HCT116 (cell line): ENCODE measurements around the gene NPIPB2. TPM values are rescaled to one million over a fixed set of nuclear protein-coding genes. Genes with fewer than 3 reads are reported as not detected.

Experiments used
- ATAC-seq: fragments of 200-7000 bp; cut with Tn5 transposase; 2 replicates; pipeline ENCODE4 v1.9.1; 2020; ENCODE audit warnings: mild to moderate bottlenecking, moderate library complexity
- BruUV-seq: library from RNA; stranded (reverse); fragments of 400-500 nt; replicated peaks from 2 replicates; lab custom pipeline; 2021; lab: Mats Ljungman, UMichigan
- CTCF ChIA-PET: fragments of 300-600 bp; sonication (Branson Sonifier 250); formaldehyde crosslinking; loops from one replicate; lab custom pipeline; 2021; ENCODE audit warnings: antibody characterized with exemption; lab: Charles Lee
- POLR2A ChIA-PET: fragments of 300-600, 350-600 bp; sonication (Branson Sonifier 250); formaldehyde crosslinking; loops from one replicate; lab custom pipeline; 2021; ENCODE audit warnings: antibody characterized with exemption; lab: Charles Lee
- RAD21 ChIA-PET, 2 experiments: fragments of 300-600 bp; sonication (Branson Sonifier 250); formaldehyde crosslinking; loops; one replicate each; lab custom pipeline; 2023; ENCODE audit warnings: low total read pairs in 2 of 2; ENCODE audit not compliant: uncharacterized antibody in 2 of 2, unreplicated experiment in 2 of 2, low non-redundant PET in 1 of 2; lab: Charles Lee
- DNase-seq: peaks from one replicate; pipeline ENCODE4 v3.0.0-alpha.2; 2010; ENCODE audit warnings: low read depth, low spot score
- H2AFZ ChIP-seq: fragments of 200-600 bp; shearing (Covaris generic), sonication (generic); 2 replicates; pipeline ENCODE4 v1.6.1; 2017; ENCODE audit warnings: low read depth, mixed run types, mixed read lengths, antibody characterized with exemption, low read length; ENCODE audit not compliant: poor library complexity, severe bottlenecking
- H3K27ac ChIP-seq: 2 replicates; pipeline ENCODE4 v1.5.1; 2012; ENCODE audit warnings: low read depth, low read length
- H3K27me3 ChIP-seq: fragments of 200-600 bp; sonication (generic); 2 replicates; pipeline ENCODE4 v1.6.1; 2016; ENCODE audit warnings: mixed run types, low read length, mixed read lengths; ENCODE audit not compliant: insufficient read depth
- H3K36me3 ChIP-seq, 2 experiments: fragments of 200-500 bp in 1 of 2; fragments of 200-600 bp in 1 of 2; sonication (Bioruptor generic) in 1 of 2; sonication (generic) in 1 of 2; 2 replicates each; pipeline versions ENCODE4 v1.5.1 to v1.6.1; 2014 to 2016; ENCODE audit warnings: low read length in 2 of 2, inconsistent platforms in 1 of 2, mixed read lengths in 1 of 2, mixed run types in 1 of 2; ENCODE audit not compliant: insufficient read depth in 2 of 2, control insufficient read depth in 1 of 2
- H3K4me1 ChIP-seq, 2 experiments: fragments of 200-600 bp in 1 of 2; sonication (generic) in 1 of 2; 2 replicates each; pipeline versions ENCODE4 v1.5.1 to v1.6.1; 2012 to 2017; ENCODE audit warnings: low read length in 2 of 2, inconsistent platforms in 1 of 2, mild to moderate bottlenecking in 1 of 2, mixed read lengths in 1 of 2, mixed run types in 1 of 2, moderate library complexity in 1 of 2; ENCODE audit not compliant: insufficient read depth in 2 of 2, control insufficient read depth in 1 of 2
- H3K4me2 ChIP-seq: fragments of 200-600 bp; sonication (generic); 2 replicates; pipeline ENCODE4 v1.6.1; 2017; ENCODE audit warnings: mixed run types, low read length, mixed read lengths
- H3K4me3 ChIP-seq, 2 experiments: fragments of 200-600 bp in 1 of 2; sonication (generic) in 1 of 2; replicated peaks in 1 of 2; 2 replicates each; pipeline ENCODE4 v1.5.1; 2011 to 2016; ENCODE audit warnings: low read length in 2 of 2, control low read depth in 1 of 2, low read depth in 1 of 2, mild to moderate bottlenecking in 1 of 2, mixed read lengths in 1 of 2, mixed run types in 1 of 2
- H3K79me2 ChIP-seq: fragments of 200-600 bp; sonication (generic); 2 replicates; pipeline ENCODE4 v1.6.1; 2017; ENCODE audit warnings: mild to moderate bottlenecking, mixed run types, low read length, moderate library complexity, mixed read lengths; ENCODE audit not compliant: insufficient read depth
- H3K9ac ChIP-seq: fragments of 200-600 bp; sonication (generic); 2 replicates; pipeline ENCODE4 v1.6.1; 2016; ENCODE audit warnings: low read length, mixed read lengths
- H3K9me2 ChIP-seq: fragments of 200-600 bp; sonication (generic), shearing (Covaris generic); 2 replicates; pipeline ENCODE4 v1.6.1; 2017; ENCODE audit warnings: mixed run types, mild to moderate bottlenecking, moderate library complexity; ENCODE audit not compliant: insufficient read depth
- H3K9me3 ChIP-seq, 2 experiments: fragments of 200-500 bp in 1 of 2; fragments of 200-600 bp in 1 of 2; sonication (Bioruptor generic) in 1 of 2; sonication (generic) in 1 of 2; 2 replicates each; pipeline ENCODE4 v1.6.1; 2014 to 2017; ENCODE audit warnings: low read length in 2 of 2, mixed read lengths in 2 of 2, inconsistent platforms in 1 of 2, low read depth in 1 of 2, mild to moderate bottlenecking in 1 of 2, mixed run types in 1 of 2, moderate library complexity in 1 of 2; ENCODE audit not compliant: control insufficient read depth in 1 of 2, insufficient read depth in 1 of 2
- H4K20me1 ChIP-seq: fragments of 200-600 bp; sonication (generic), shearing (Covaris generic); 2 replicates; pipeline ENCODE4 v1.6.1; 2017; ENCODE audit warnings: mixed run types, mild to moderate bottlenecking, moderate library complexity; ENCODE audit not compliant: insufficient read depth
- ATF3 ChIP-seq: IDR thresholded peaks from 2 replicates; pipeline ENCODE4 v1.6.1; 2012
- CBX3 ChIP-seq: IDR thresholded peaks from 2 replicates; pipeline ENCODE4 v1.6.1; 2012; ENCODE audit warnings: low read depth
- CEBPB ChIP-seq: IDR thresholded peaks from 2 replicates; pipeline ENCODE4 v1.6.1; 2012; ENCODE audit warnings: low read depth
- EGR1 ChIP-seq: IDR thresholded peaks from 2 replicates; pipeline ENCODE4 v1.6.1; 2012; ENCODE audit warnings: low read depth
- EZH2 ChIP-seq: fragments of 200-600 bp; sonication (generic); IDR thresholded peaks from 2 replicates; pipeline ENCODE4 v1.6.1; 2017; ENCODE audit warnings: antibody characterized with exemption, mixed run types
- FOSL1 ChIP-seq: IDR thresholded peaks from 2 replicates; pipeline ENCODE4 v1.6.1; 2012; ENCODE audit warnings: low read depth
- MAX ChIP-seq: IDR thresholded peaks from 2 replicates; pipeline ENCODE4 v1.6.1; 2012
- POLR2A ChIP-seq: IDR thresholded peaks from 2 replicates; pipeline ENCODE4 v1.7.0; 2011; ENCODE audit warnings: borderline replicate concordance; ENCODE audit not compliant: insufficient read depth, insufficient read length; ENCODE audit errors: extremely low read depth
- SIN3A ChIP-seq: IDR thresholded peaks from 2 replicates; pipeline ENCODE4 v1.6.1; 2012; ENCODE audit warnings: low read depth
- SP1 ChIP-seq: IDR thresholded peaks from 2 replicates; pipeline ENCODE4 v1.6.1; 2012; ENCODE audit warnings: low read depth
- TCF7L2 ChIP-seq: IDR thresholded peaks from 2 replicates; pipeline ENCODE4 v1.7.0; 2011; ENCODE audit warnings: borderline replicate concordance, inconsistent platforms; ENCODE audit not compliant: insufficient read depth, insufficient read length; ENCODE audit errors: extremely low read depth
- ZNF274 ChIP-seq: fragments of 200-500 bp; sonication (Bioruptor generic); IDR thresholded peaks from 2 replicates; pipeline ENCODE4 v1.6.1; 2014; ENCODE audit warnings: mild to moderate bottlenecking, low read depth, low read length, inconsistent platforms
- intact Hi-C: fragments of 100-400 bp; cut with micrococcal nuclease; formaldehyde crosslinking; loops from 2 replicates; pipeline ENCODE4 v1.10.0; 2022
- total RNA-seq: library from RNA; stranded (reverse); gene quantifications from one replicate; pipeline ENCODE4 v1.2.1, GENCODE V29; 2021; ENCODE audit not compliant: unreplicated experiment
- TF ChIP-seq, protein P1 (sequence below), 3 experiments: fragments of 200-600 bp in 1 of 3; sonication (generic) in 1 of 3; IDR thresholded peaks in 2 of 3; conservative IDR thresholded peaks in 1 of 3; 2 replicates each; pipeline ENCODE4 v1.5.1; 2012 to 2017; ENCODE audit warnings: low read depth in 2 of 3, low read length in 2 of 3, antibody characterized with exemption in 1 of 3, borderline replicate concordance in 1 of 3, control low read depth in 1 of 3, mild to moderate bottlenecking in 1 of 3, mixed read lengths in 1 of 3, mixed run types in 1 of 3, moderate library complexity in 1 of 3; ENCODE audit not compliant: insufficient read depth in 1 of 3

NPIPB2 gene
- total RNA-seq, 1 experiment from 2014 or later: 10.7 TPM

GRCh38 chr16:11957591-11958395 is 15.9 kb upstream of the NPIPB2 start (continued):
- TF ChIP-seq ZNF274 (no peak), POLR2A (no peak), SIN3A (no peak), ATF3 (no peak)
- TF ChIP-seq, protein P1, sequence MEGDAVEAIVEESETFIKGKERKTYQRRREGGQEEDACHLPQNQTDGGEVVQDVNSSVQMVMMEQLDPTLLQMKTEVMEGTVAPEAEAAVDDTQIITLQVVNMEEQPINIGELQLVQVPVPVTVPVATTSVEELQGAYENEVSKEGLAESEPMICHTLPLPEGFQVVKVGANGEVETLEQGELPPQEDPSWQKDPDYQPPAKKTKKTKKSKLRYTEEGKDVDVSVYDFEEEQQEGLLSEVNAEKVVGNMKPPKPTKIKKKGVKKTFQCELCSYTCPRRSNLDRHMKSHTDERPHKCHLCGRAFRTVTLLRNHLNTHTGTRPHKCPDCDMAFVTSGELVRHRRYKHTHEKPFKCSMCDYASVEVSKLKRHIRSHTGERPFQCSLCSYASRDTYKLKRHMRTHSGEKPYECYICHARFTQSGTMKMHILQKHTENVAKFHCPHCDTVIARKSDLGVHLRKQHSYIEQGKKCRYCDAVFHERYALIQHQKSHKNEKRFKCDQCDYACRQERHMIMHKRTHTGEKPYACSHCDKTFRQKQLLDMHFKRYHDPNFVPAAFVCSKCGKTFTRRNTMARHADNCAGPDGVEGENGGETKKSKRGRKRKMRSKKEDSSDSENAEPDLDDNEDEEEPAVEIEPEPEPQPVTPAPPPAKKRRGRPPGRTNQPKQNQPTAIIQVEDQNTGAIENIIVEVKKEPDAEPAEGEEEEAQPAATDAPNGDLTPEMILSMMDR (IDR thresholded peaks at IDR 0.05 in 2 of 3, conservative IDR thresholded peaks at IDR 0.05 in 1 of 3; ENCODE audit: borderline replicate concordance in 1 of 3, insufficient read depth in 1 of 3, low read depth in 2 of 3, low read length in 2 of 3): no peak

GRCh38 chr16:11956558-11956957 is 14.7 kb upstream of the NPIPB2 start:
- Histone ChIP-seq H3K27me3 (no peaks in the 10 kb centered on the region), H3K36me3 (no peaks in the 10 kb centered on the region), H3K27ac (no peak overlapping the region), H3K9me2 (no peaks in the 10 kb centered on the region), H3K4me3 (no peak overlapping the region), H2AFZ (no peak overlapping the region), H3K79me2 (no peaks in the 10 kb centered on the region)
- intact Hi-C loops: no loop called here
- no TSS peak for BruUV-seq
- ATAC-seq (no peak), DNase-seq (no peak)
- RAD21 ChIA-PET: no interaction called here
- CTCF ChIA-PET: no interaction called here
- POLR2A ChIA-PET: no interaction called here
- TF ChIP-seq, protein P1 (IDR thresholded peaks at IDR 0.05 in 2 of 3, conservative IDR thresholded peaks at IDR 0.05 in 1 of 3; ENCODE audit: borderline replicate concordance in 1 of 3, insufficient read depth in 1 of 3, low read depth in 2 of 3, low read length in 2 of 3): no peak
- TF ChIP-seq ZNF274 (no peak), SP1 (no peak), TCF7L2 (no peak), EGR1 (no peak), CEBPB (no peak), CBX3 (no peak), FOSL1 (no peak), MAX (no peak), EZH2 (no peak)
- TF ChIP-seq, all 23 proteins: peak for 0
- Histone ChIP-seq H3K9ac (no peak overlapping the region), H3K9me3 (no peaks in the 10 kb centered on the region), H4K20me1 (no peaks in the 10 kb centered on the region), H3K4me1 (peaks cover 0 to 5% of the 10 kb centered on the region in 2 experiments; a peak in 2 of 4 replicates), H3K4me2 (no peak overlapping the region)
